Mesenchymal stem cell (in vitro differentiated cells and primary cell): Measurements from ENCODE around the gene PACS1.
A peak's percentile ranks its signal among the peaks of the same experiment; 100 is the strongest.

Experiments
- DNase-seq: peaks from one replicate; pipeline ENCODE4 v3.0.0-alpha.2; 2013
- H2AFZ ChIP-seq: one replicate; pipeline ENCODE4 v1.6.1; 2013; ENCODE audit warnings: low read depth, mild to moderate bottlenecking, control low read depth, inconsistent platforms, low read length, moderate library complexity
- H2AK5ac ChIP-seq: 2 replicates; pipeline ENCODE4 v1.6.1; 2013; ENCODE audit warnings: low read length, moderate library complexity, mild to moderate bottlenecking, inconsistent platforms; ENCODE audit not compliant: severe bottlenecking
- H2BK120ac ChIP-seq: one replicate; pipeline ENCODE4 v1.6.1; 2013; ENCODE audit warnings: low read depth, mild to moderate bottlenecking, inconsistent platforms, low read length, moderate library complexity
- H2BK12ac ChIP-seq, 2 experiments: one replicate each; pipeline ENCODE4 v1.6.1; 2013; ENCODE audit warnings: inconsistent platforms in 2 of 2, low read length in 2 of 2, mild to moderate bottlenecking in 2 of 2, moderate library complexity in 2 of 2, control low read depth in 1 of 2
- H2BK15ac ChIP-seq: one replicate; pipeline ENCODE4 v1.6.1; 2013; ENCODE audit warnings: mild to moderate bottlenecking, low read depth, inconsistent platforms; ENCODE audit not compliant: poor library complexity, severe bottlenecking
- H2BK5ac ChIP-seq: 2 replicates; pipeline ENCODE4 v1.6.1; 2013; ENCODE audit warnings: low read depth, mild to moderate bottlenecking, low read length, control low read depth, inconsistent platforms; ENCODE audit not compliant: poor library complexity, severe bottlenecking
- H3K14ac ChIP-seq, 2 experiments: one replicate each; pipeline ENCODE4 v1.6.1; 2013; ENCODE audit warnings: inconsistent platforms in 2 of 2, low read length in 2 of 2, control low read depth in 1 of 2, mild to moderate bottlenecking in 1 of 2, moderate library complexity in 1 of 2
- H3K18ac ChIP-seq, 2 experiments: one replicate each; pipeline ENCODE4 v1.6.1; 2013; ENCODE audit warnings: inconsistent platforms in 2 of 2, low read length in 2 of 2, control low read depth in 1 of 2, low read depth in 1 of 2, mild to moderate bottlenecking in 1 of 2
- H3K23ac ChIP-seq, 2 experiments: one replicate each; pipeline ENCODE4 v1.6.1; 2013; ENCODE audit warnings: inconsistent platforms in 2 of 2, low read length in 2 of 2, mild to moderate bottlenecking in 2 of 2, moderate library complexity in 2 of 2, control low read depth in 1 of 2
- H3K27ac ChIP-seq: 2 replicates; pipeline ENCODE4 v1.5.1; 2013; ENCODE audit warnings: mild to moderate bottlenecking, moderate library complexity, low read length, control low read depth, inconsistent platforms; ENCODE audit not compliant: poor library complexity, severe bottlenecking
- H3K27me3 ChIP-seq, 2 experiments: 2 replicates each; pipeline versions ENCODE4 v1.6.1 to v1.7.0; 2013; ENCODE audit warnings: low read length in 2 of 2, mild to moderate bottlenecking in 2 of 2, moderate library complexity in 2 of 2, control low read depth in 1 of 2, inconsistent platforms in 1 of 2; ENCODE audit not compliant: control insufficient read depth in 1 of 2, insufficient read depth in 1 of 2
- H3K36me3 ChIP-seq, 2 experiments: 2 replicates each; pipeline versions ENCODE4 v1.6.1 to v1.7.0; 2013; ENCODE audit warnings: low read length in 2 of 2, control low read depth in 1 of 2, inconsistent platforms in 1 of 2, low read depth in 1 of 2, mild to moderate bottlenecking in 1 of 2; ENCODE audit not compliant: insufficient read depth in 2 of 2, control insufficient read depth in 1 of 2
- H3K4ac ChIP-seq, 2 experiments: one replicate each; pipeline ENCODE4 v1.6.1; 2013; ENCODE audit warnings: inconsistent platforms in 2 of 2, low read length in 2 of 2, mild to moderate bottlenecking in 2 of 2, moderate library complexity in 2 of 2, control low read depth in 1 of 2, low read depth in 1 of 2
- H3K4me1 ChIP-seq: 2 replicates; pipeline ENCODE4 v1.6.1; 2013; ENCODE audit warnings: low read depth, low read length, control low read depth; ENCODE audit not compliant: control insufficient read depth, insufficient read depth
- H3K4me2 ChIP-seq: 2 replicates; pipeline ENCODE4 v1.6.1; 2013; ENCODE audit warnings: low read length, mild to moderate bottlenecking, inconsistent platforms; ENCODE audit not compliant: poor library complexity, severe bottlenecking
- H3K4me3 ChIP-seq, 2 experiments: 2 replicates each; pipeline versions ENCODE4 v1.5.1 to v1.7.0; 2013; ENCODE audit warnings: low read length in 2 of 2, mild to moderate bottlenecking in 2 of 2, control low read depth in 1 of 2, low read depth in 1 of 2; ENCODE audit not compliant: insufficient read depth in 1 of 2
- H3K79me1 ChIP-seq: replicated peaks from 2 replicates; pipeline ENCODE4 v1.6.1; 2013; ENCODE audit warnings: mild to moderate bottlenecking, control low read depth, low read length, inconsistent platforms; ENCODE audit not compliant: poor library complexity, severe bottlenecking
- H3K9ac ChIP-seq: 2 replicates; pipeline ENCODE4 v1.7.0; 2013; ENCODE audit warnings: mild to moderate bottlenecking, low read length, moderate library complexity
- H3K9me3 ChIP-seq: 2 replicates; pipeline ENCODE4 v1.7.0; 2013; ENCODE audit warnings: mild to moderate bottlenecking, low read length; ENCODE audit not compliant: control insufficient read depth
- H4K8ac ChIP-seq: one replicate; pipeline ENCODE4 v1.6.1; 2013; ENCODE audit warnings: inconsistent platforms, mild to moderate bottlenecking, low read length, moderate library complexity
- H4K91ac ChIP-seq: one replicate; pipeline ENCODE4 v1.6.1; 2013; ENCODE audit warnings: mild to moderate bottlenecking, low read length, inconsistent platforms
- WGBS: methylation state at CpG from one replicate; pipeline ENCODE4 v1.1.7; 2013; ENCODE audit warnings: mixed read lengths; 5-methylcytosine and 5-hydroxymethylcytosine counted together

The PACS1 gene

DNA sequence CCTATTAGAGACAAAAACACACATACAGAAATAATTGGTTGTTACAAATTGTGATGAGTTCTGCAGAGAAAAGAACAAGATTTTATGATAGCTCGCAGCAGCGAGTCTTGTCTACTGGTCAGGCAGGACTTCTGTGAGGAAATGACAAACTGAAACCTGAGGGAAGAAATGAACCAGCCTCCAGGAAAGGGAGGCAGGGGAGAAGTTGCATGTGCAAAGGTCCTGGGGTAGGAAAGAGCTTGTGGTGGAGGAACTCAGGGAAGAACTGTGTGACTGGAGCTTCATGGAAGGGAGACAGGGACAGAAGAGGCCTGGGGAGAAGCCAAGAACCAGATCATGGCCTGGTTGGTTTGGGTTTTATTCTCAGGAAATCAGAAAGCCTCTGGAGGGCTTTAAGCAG lies 189.2 kb downstream of the PACS1 start:
- peaks cover 14% of the 10 kb centered on the region for H3K4me1 ChIP-seq
- H3K36me3 ChIP-seq, result peaks cover 47 to 49% of the 10 kb centered on the region in 2 experiments
- no peak overlapping the region for H4K91ac ChIP-seq
- H2AK5ac ChIP-seq, result no peak overlapping the region
- no peak overlapping the region for H2BK120ac ChIP-seq
- no peak overlapping the region for H2AFZ ChIP-seq
- DNase-seq, result no peak
- H3K9me3 ChIP-seq, result no peaks in the 10 kb centered on the region
- no peak overlapping the region for H3K4me3 ChIP-seq
- no peak overlapping the region for H2BK15ac ChIP-seq
- no peak overlapping the region for H2BK5ac ChIP-seq
- no peak overlapping the region for H3K27ac ChIP-seq
- H2BK12ac ChIP-seq, result no peak overlapping the region
- no peak overlapping the region for H3K18ac ChIP-seq
- peak overlapping the region; percentile 13 for H3K9ac ChIP-seq
- H3K4ac ChIP-seq, result no peak overlapping the region
- peaks cover 33% of the 10 kb centered on the region for H3K79me1 ChIP-seq
- no peak overlapping the region for H3K4me2 ChIP-seq
- 97% methylated on average over 2 of the region's 2 CpGs for WGBS
- H3K23ac ChIP-seq, result no peak overlapping the region
- H3K14ac ChIP-seq, result no peak overlapping the region
- H3K27me3 ChIP-seq, result no peaks in the 10 kb centered on the region
- no peak overlapping the region for H4K8ac ChIP-seq

DNA sequence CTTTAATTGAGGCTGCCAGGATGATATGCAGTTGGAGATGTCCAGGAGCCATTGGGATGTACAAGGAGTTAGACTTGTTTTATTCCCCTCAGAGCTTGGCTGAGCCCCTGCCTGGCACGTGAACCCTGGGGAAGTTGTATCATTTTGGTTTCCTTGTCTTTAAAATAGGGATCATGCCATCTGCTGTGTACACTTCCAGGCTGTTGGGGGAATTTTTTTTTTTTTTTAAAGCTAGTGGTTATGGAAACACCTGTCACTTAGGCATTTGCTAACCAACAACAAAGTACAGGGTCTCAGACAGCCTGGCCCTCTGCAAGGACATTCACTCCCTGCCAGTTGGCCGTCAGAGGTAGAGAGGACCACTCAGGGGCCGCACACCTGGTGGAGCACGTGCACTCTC lies 189.9 kb downstream of the PACS1 start:
- Histone ChIP-seq H3K14ac (no peak overlapping the region), H2AFZ (no peak overlapping the region), H2BK120ac (no peak overlapping the region), H4K8ac (no peak overlapping the region), H3K18ac (no peak overlapping the region), H3K23ac (no peak overlapping the region), H3K4me3 (no peak overlapping the region), H3K4ac (no peak overlapping the region), H2BK5ac (no peak overlapping the region), H3K36me3 (peaks cover 54 to 57% of the 10 kb centered on the region in 2 experiments), H2BK15ac (no peak overlapping the region), H3K9me3 (no peaks in the 10 kb centered on the region), H2AK5ac (no peak overlapping the region), H2BK12ac (no peak overlapping the region), H3K4me2 (no peak overlapping the region), H3K79me1 (peaks cover 36% of the 10 kb centered on the region), H3K27ac (no peak overlapping the region), H3K9ac (no peak overlapping the region), H4K91ac (no peak overlapping the region), H3K4me1 (peaks cover 14% of the 10 kb centered on the region), H3K27me3 (no peaks in the 10 kb centered on the region)
- 98% methylated on average over 4 of the region's 4 CpGs for WGBS
- DNase-seq, result no peak

- Histone ChIP-seq H3K27me3 (no peaks in the 10 kb centered on the region), H3K36me3 (peaks cover 68 to 73% of the 10 kb centered on the region in 2 experiments), H2AFZ (no peak overlapping the region), H3K27ac (no peak overlapping the region), H3K4me2 (no peak overlapping the region), H2BK5ac (no peak overlapping the region), H3K9ac (no peak overlapping the region), H2BK12ac (no peak overlapping the region), H3K14ac (no peak overlapping the region), H2BK15ac (no peak overlapping the region), H3K18ac (no peak overlapping the region), H3K79me1 (peaks cover 44% of the 10 kb centered on the region), H2BK120ac (peak overlapping the region; percentile 27), H2AK5ac (no peak overlapping the region), H3K4me3 (peak overlapping the region in 1 of 2 experiments; percentile 11), H3K4me1 (peaks cover 16% of the 10 kb centered on the region), H4K91ac (no peak overlapping the region), H3K23ac (no peak overlapping the region), H3K4ac (no peak overlapping the region), H3K9me3 (no peaks in the 10 kb centered on the region), H4K8ac (no peak overlapping the region)
- 97% methylated on average over 16 of the region's 16 CpGs for WGBS
- DNase-seq, result no peak
Measured at GRCh38 chr11:66261578-66261977, 191.5 kb downstream of the PACS1 start.

GRCh38 chr11:66262191-66262590 lies 192.1 kb downstream of the PACS1 start:
- Histone ChIP-seq H3K4me3 (no peak overlapping the region), H2BK5ac (no peak overlapping the region), H3K79me1 (peaks cover 44% of the 10 kb centered on the region), H4K91ac (no peak overlapping the region), H3K18ac (no peak overlapping the region), H3K9ac (no peak overlapping the region), H2BK15ac (no peak overlapping the region), H3K27me3 (no peaks in the 10 kb centered on the region), H2BK120ac (no peak overlapping the region), H3K4me2 (no peak overlapping the region), H3K23ac (no peak overlapping the region), H3K4me1 (peaks cover 16% of the 10 kb centered on the region), H3K9me3 (no peaks in the 10 kb centered on the region), H2BK12ac (no peak overlapping the region), H3K27ac (no peak overlapping the region), H2AFZ (no peak overlapping the region), H4K8ac (no peak overlapping the region), H2AK5ac (no peak overlapping the region), H3K36me3 (peaks cover 69 to 79% of the 10 kb centered on the region in 2 experiments), H3K4ac (no peak overlapping the region), H3K14ac (no peak overlapping the region)
- 99% methylated on average over 5 of the region's 5 CpGs for WGBS
- no peak for DNase-seq
